H9 (cell line): ENCODE results near the gene JCHAIN. TPM values are rescaled to one million over a fixed set of nuclear protein-coding genes. Genes with fewer than 3 reads are reported as not detected.

Experiments
- DNase-seq: peaks from one replicate; pipeline ENCODE4 v3.0.0-alpha.2; 2017
- H2AFZ ChIP-seq: one replicate; pipeline ENCODE4 v1.6.1; 2013; ENCODE audit warnings: mild to moderate bottlenecking, low read length, control low read depth, moderate library complexity
- H2AK5ac ChIP-seq: 2 replicates; pipeline ENCODE4 v1.6.1; 2013; ENCODE audit warnings: low read length, control low read depth, mixed read lengths; ENCODE audit not compliant: insufficient read length
- H2BK120ac ChIP-seq: one replicate; pipeline ENCODE4 v1.6.1; 2013; ENCODE audit warnings: low read depth, mild to moderate bottlenecking, low read length, control low read depth, inconsistent platforms; ENCODE audit not compliant: poor library complexity, severe bottlenecking
- H2BK12ac ChIP-seq: 2 replicates; pipeline ENCODE4 v1.6.1; 2013; ENCODE audit warnings: low read length, control low read depth, mixed read lengths, low read depth; ENCODE audit not compliant: insufficient read length
- H2BK15ac ChIP-seq: 2 replicates; pipeline ENCODE4 v1.6.1; 2013; ENCODE audit warnings: low read depth, low read length, control low read depth
- H2BK20ac ChIP-seq: one replicate; pipeline ENCODE4 v1.6.1; 2013; ENCODE audit warnings: low read depth, mild to moderate bottlenecking, low read length, control low read depth, inconsistent platforms; ENCODE audit not compliant: poor library complexity, severe bottlenecking
- H2BK5ac ChIP-seq: 2 replicates; pipeline ENCODE4 v1.6.1; 2013; ENCODE audit warnings: low read length, control low read depth, mixed read lengths; ENCODE audit not compliant: insufficient read length
- H3K14ac ChIP-seq: 2 replicates; pipeline ENCODE4 v1.6.1; 2013; ENCODE audit warnings: low read length, control low read depth; ENCODE audit not compliant: insufficient read depth
- H3K18ac ChIP-seq: 2 replicates; pipeline ENCODE4 v1.6.1; 2013; ENCODE audit warnings: low read depth, mild to moderate bottlenecking, mixed read lengths, low read length, control low read depth; ENCODE audit not compliant: insufficient read length
- H3K23ac ChIP-seq: 2 replicates; pipeline ENCODE4 v1.6.1; 2013; ENCODE audit warnings: low read length, control low read depth, mixed read lengths, low read depth; ENCODE audit not compliant: insufficient read length
- H3K23me2 ChIP-seq: 2 replicates; pipeline ENCODE4 v1.6.1; 2013; ENCODE audit warnings: low read depth, mild to moderate bottlenecking, mixed read lengths, low read length, control low read depth; ENCODE audit not compliant: insufficient read length, poor library complexity, severe bottlenecking
- H3K27ac ChIP-seq: 2 replicates; pipeline ENCODE4 v1.5.1; 2013; ENCODE audit warnings: low read length, control low read depth, mixed read lengths, low read depth; ENCODE audit not compliant: insufficient read length
- H3K27me3 ChIP-seq: 2 replicates; pipeline ENCODE4 v1.6.1; 2013; ENCODE audit warnings: low read length, control low read depth, inconsistent platforms; ENCODE audit not compliant: insufficient read depth
- H3K4ac ChIP-seq: 2 replicates; pipeline ENCODE4 v1.6.1; 2013; ENCODE audit warnings: low read depth, mild to moderate bottlenecking, control low read depth, inconsistent platforms, low read length, moderate library complexity
- H3K4me1 ChIP-seq: 2 replicates; pipeline ENCODE4 v1.6.1; 2013; ENCODE audit warnings: low read length, control low read depth, inconsistent platforms; ENCODE audit not compliant: insufficient read depth
- H3K4me2 ChIP-seq: 2 replicates; pipeline ENCODE4 v1.6.1; 2013; ENCODE audit warnings: low read length, control low read depth, mixed read lengths; ENCODE audit not compliant: insufficient read length, insufficient read depth
- H3K56ac ChIP-seq: 2 replicates; pipeline ENCODE4 v1.6.1; 2013; ENCODE audit warnings: low read depth, mild to moderate bottlenecking, mixed read lengths, low read length, control low read depth; ENCODE audit not compliant: insufficient read length
- H3K79me1 ChIP-seq: 2 replicates; pipeline ENCODE4 v1.6.1; 2013; ENCODE audit warnings: low read depth, mild to moderate bottlenecking, moderate library complexity, low read length, control low read depth, inconsistent platforms; ENCODE audit not compliant: insufficient read depth, poor library complexity, severe bottlenecking
- H3K79me2 ChIP-seq: 2 replicates; pipeline ENCODE4 v1.6.1; 2013; ENCODE audit warnings: low read length, control low read depth, inconsistent platforms; ENCODE audit not compliant: insufficient read depth
- H3K9ac ChIP-seq: 2 replicates; pipeline ENCODE4 v1.6.1; 2013; ENCODE audit warnings: low read length, control low read depth, mixed read lengths; ENCODE audit not compliant: insufficient read length; ENCODE audit errors: extremely low read depth
- H3K9me3 ChIP-seq: one replicate; pipeline ENCODE4 v1.6.1; 2013; ENCODE audit warnings: low read depth, low read length, inconsistent platforms; ENCODE audit not compliant: control insufficient read depth
- H3T11ph ChIP-seq: one replicate; pipeline ENCODE4 v1.6.1; 2013; ENCODE audit warnings: mild to moderate bottlenecking, low read length, control low read depth, inconsistent platforms
- H4K20me1 ChIP-seq: one replicate; pipeline ENCODE4 v1.6.1; 2013; ENCODE audit not compliant: control insufficient read depth, insufficient read length, insufficient read depth
- H4K5ac ChIP-seq: 2 replicates; pipeline ENCODE4 v1.6.1; 2013; ENCODE audit warnings: low read depth, mild to moderate bottlenecking, mixed read lengths, low read length, control low read depth; ENCODE audit not compliant: insufficient read length
- H4K8ac ChIP-seq: replicated peaks from 2 replicates; pipeline ENCODE4 v1.6.1; 2013; ENCODE audit warnings: low read length, control low read depth, mixed read lengths, low read depth; ENCODE audit not compliant: insufficient read length
- H4K91ac ChIP-seq: 2 replicates; pipeline ENCODE4 v1.6.1; 2013; ENCODE audit warnings: low read depth, mild to moderate bottlenecking, moderate library complexity, mixed read lengths, low read length, control low read depth; ENCODE audit not compliant: insufficient read length
- H3K27ac Mint-ChIP-seq, 3 experiments: 2 replicates in 2 of 3; 3 replicates in 1 of 3; pipeline ENCODE4 v1.8.0; 2020 to 2021; ENCODE audit warnings: mixed read lengths in 3 of 3, mild to moderate bottlenecking in 1 of 3, moderate library complexity in 1 of 3
- H3K27me3 Mint-ChIP-seq: 2 replicates; pipeline ENCODE4 v1.8.0; 2021; ENCODE audit warnings: low read depth, mild to moderate bottlenecking, moderate library complexity, mixed read lengths
- H3K36me3 Mint-ChIP-seq, 3 experiments: 2 replicates in 2 of 3; 3 replicates in 1 of 3; pipeline ENCODE4 v1.8.0; 2020 to 2021; ENCODE audit warnings: low read depth in 3 of 3, mixed read lengths in 3 of 3; ENCODE audit not compliant: insufficient read depth in 1 of 3
- H3K4me1 Mint-ChIP-seq, 2 experiments: 2 replicates each; pipeline ENCODE4 v1.8.0; 2020; ENCODE audit warnings: mixed read lengths in 2 of 2
- H3K4me3 Mint-ChIP-seq, 2 experiments: 2 replicates in 1 of 2; 3 replicates in 1 of 2; pipeline ENCODE4 v1.8.0; 2020 to 2021; ENCODE audit warnings: mild to moderate bottlenecking in 2 of 2, mixed read lengths in 2 of 2, moderate library complexity in 1 of 2
- H3K9me3 Mint-ChIP-seq, 2 experiments: 2 replicates in 1 of 2; 3 replicates in 1 of 2; pipeline ENCODE4 v1.8.0; 2020; ENCODE audit warnings: mild to moderate bottlenecking in 2 of 2, mixed read lengths in 2 of 2, moderate library complexity in 1 of 2
- total RNA-seq: library from RNA; stranded (reverse); gene quantifications from 2 replicates; pipeline ENCODE4 v1.2.1, GENCODE V29; 2021
- TF ChIP-seq, protein P1 (sequence below): fragments of 200-600 bp; sonication (generic); conservative IDR thresholded peaks from 3 replicates; pipeline ENCODE4 v1.8.0; 2021; ENCODE audit warnings: antibody characterized with exemption, mild to moderate bottlenecking

The JCHAIN gene
- total RNA-seq, 1 experiment from 2014 or later, result not detected

DNA sequence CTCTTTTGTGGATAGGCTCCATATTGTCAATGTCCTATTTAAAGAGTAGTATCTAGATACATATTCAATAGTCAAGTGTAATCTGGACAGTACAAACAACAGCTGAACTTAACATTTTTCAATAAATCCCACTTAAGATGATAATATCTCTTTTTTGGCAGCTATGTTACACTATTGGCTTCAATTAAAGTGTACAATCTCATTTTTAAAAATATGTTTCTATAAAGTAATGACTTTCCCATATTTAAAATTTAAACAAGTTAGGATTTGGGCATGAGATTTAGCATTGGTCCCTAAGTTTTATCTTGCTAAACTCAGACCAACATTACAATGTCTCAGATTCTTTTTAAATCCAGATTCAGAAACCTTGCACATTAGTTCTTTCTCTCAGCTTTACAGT lies 7.9 kb upstream of the JCHAIN start:
- H3K4me3 Mint-ChIP-seq, result no peak overlapping the region
- no peaks in the 10 kb centered on the region for H4K20me1 ChIP-seq
- no peaks in the 10 kb centered on the region for H3K79me2 ChIP-seq

More for the DNA sequence above, 7.9 kb upstream of the JCHAIN start:
- Histone ChIP-seq H3K18ac (no peak overlapping the region), H3K4me2 (no peak overlapping the region), H3K27ac (no peak overlapping the region), H3K79me1 (no peaks in the 10 kb centered on the region), H2BK12ac (no peak overlapping the region), H3K14ac (no peak overlapping the region), H3K4ac (no peak overlapping the region), H3K56ac (no peak overlapping the region), H3K9ac (no peak overlapping the region), H3K4me1 (no peaks in the 10 kb centered on the region), H3T11ph (no peak overlapping the region), H3K23me2 (no peaks in the 10 kb centered on the region), H2BK20ac (no peak overlapping the region), H3K27me3 (no peaks in the 10 kb centered on the region), H4K8ac (no peak overlapping the region), H3K23ac (no peak overlapping the region), H4K5ac (no peak overlapping the region), H2BK5ac (no peak overlapping the region), H2BK120ac (no peak overlapping the region), H2BK15ac (no peak overlapping the region), H3K9me3 (no peaks in the 10 kb centered on the region), H2AK5ac (no peak overlapping the region), H4K91ac (no peak overlapping the region), H2AFZ (no peak overlapping the region)
- no peak overlapping the region for H3K27ac Mint-ChIP-seq
- no peaks in the 10 kb centered on the region for H3K4me1 Mint-ChIP-seq
- H3K9me3 Mint-ChIP-seq, result no peaks in the 10 kb centered on the region
- TF ChIP-seq, protein P1, sequence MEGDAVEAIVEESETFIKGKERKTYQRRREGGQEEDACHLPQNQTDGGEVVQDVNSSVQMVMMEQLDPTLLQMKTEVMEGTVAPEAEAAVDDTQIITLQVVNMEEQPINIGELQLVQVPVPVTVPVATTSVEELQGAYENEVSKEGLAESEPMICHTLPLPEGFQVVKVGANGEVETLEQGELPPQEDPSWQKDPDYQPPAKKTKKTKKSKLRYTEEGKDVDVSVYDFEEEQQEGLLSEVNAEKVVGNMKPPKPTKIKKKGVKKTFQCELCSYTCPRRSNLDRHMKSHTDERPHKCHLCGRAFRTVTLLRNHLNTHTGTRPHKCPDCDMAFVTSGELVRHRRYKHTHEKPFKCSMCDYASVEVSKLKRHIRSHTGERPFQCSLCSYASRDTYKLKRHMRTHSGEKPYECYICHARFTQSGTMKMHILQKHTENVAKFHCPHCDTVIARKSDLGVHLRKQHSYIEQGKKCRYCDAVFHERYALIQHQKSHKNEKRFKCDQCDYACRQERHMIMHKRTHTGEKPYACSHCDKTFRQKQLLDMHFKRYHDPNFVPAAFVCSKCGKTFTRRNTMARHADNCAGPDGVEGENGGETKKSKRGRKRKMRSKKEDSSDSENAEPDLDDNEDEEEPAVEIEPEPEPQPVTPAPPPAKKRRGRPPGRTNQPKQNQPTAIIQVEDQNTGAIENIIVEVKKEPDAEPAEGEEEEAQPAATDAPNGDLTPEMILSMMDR, result no peak
- peaks cover 3% of the 10 kb centered on the region for H3K27me3 Mint-ChIP-seq
- DNase-seq, result no peak
- H3K36me3 Mint-ChIP-seq, result no peaks in the 10 kb centered on the region
